ENCODE data around the gene CCDC12. TPM values are rescaled to one million over a fixed set of nuclear protein-coding genes. Genes with fewer than 3 reads are reported as not detected.

The CCDC12 gene
- total RNA-seq, 1 experiment from 2014 or later, result 46.5 TPM

DNA sequence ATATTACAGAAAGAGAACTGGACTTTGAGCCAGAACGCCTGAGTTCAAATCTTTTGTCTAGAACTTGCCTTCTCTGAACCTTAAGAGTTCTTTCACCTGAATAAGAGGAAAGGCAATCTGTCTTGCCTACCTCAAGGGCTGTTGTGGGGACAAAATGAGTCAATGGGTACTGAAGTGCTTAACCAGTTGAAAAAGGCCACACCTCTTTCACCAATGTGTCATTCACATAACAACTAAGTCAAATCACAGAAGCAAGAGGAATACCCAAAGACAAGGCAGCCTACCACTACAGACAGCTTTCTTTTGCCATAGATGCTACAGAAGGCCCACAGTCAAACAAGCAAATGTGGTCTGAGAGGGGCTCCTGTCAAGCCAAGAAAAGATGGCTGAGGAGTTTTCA, 42.7 kb upstream of the CCDC12 start:
- no peaks in the 10 kb centered on the region for H3K27me3 ChIP-seq (ENCODE audit: insufficient read depth, low read length)
- H3K4me3 ChIP-seq (replicated peaks in 1 of 2; ENCODE audit: low read depth in 1 of 2, low read length in 2 of 2), result no peak overlapping the region
- H3K9me2 ChIP-seq (ENCODE audit: insufficient read depth), result no peaks in the 10 kb centered on the region
- H3K4me1 ChIP-seq (ENCODE audit: control insufficient read depth in 1 of 2, insufficient read depth in 2 of 2, low read length in 2 of 2), result peaks cover 0 to 5% of the 10 kb centered on the region in 2 experiments; a peak in 1 of 4 replicates
- H3K27ac ChIP-seq (ENCODE audit: low read depth, low read length), result no peak overlapping the region
- no peak overlapping the region for H3K9ac ChIP-seq (ENCODE audit: low read length)
- H3K36me3 ChIP-seq (ENCODE audit: control insufficient read depth in 1 of 2, insufficient read depth in 2 of 2, low read length in 2 of 2), result peaks cover 3 to 4% of the 10 kb centered on the region in 2 experiments; a peak in 2 of 4 replicates
- CTCF ChIA-PET, result no interaction called here
- peaks cover 3% of the 10 kb centered on the region; the same call in 1 of the 2 replicates for H3K79me2 ChIP-seq (ENCODE audit: insufficient read depth, low read length)
- BruUV-seq (replicated peaks), result no TSS peak
- DNase-seq (ENCODE audit: low read depth, low spot score), result no peak
- intact Hi-C loops (cut with micrococcal nuclease), result no loop called here
- H3K4me2 ChIP-seq (ENCODE audit: low read length), result no peak overlapping the region
- TF ChIP-seq SRF (IDR thresholded peaks at IDR 0.05; ENCODE audit: low read depth) (no peak), EZH2phosphoT487 (IDR thresholded peaks at IDR 0.05; ENCODE audit: borderline replicate concordance) (no peak), RAD21 (IDR thresholded peaks at IDR 0.05; ENCODE audit: low read depth) (no peak), SIN3A (IDR thresholded peaks at IDR 0.05; ENCODE audit: low read depth) (no peak), POLR2A (IDR thresholded peaks at IDR 0.05; ENCODE audit: borderline replicate concordance, extremely low read depth, insufficient read depth, insufficient read length) (no peak), FOSL1 (IDR thresholded peaks at IDR 0.05; ENCODE audit: low read depth) (no peak), ZNF274 (IDR thresholded peaks at IDR 0.05; ENCODE audit: low read depth, low read length) (no peak), ZFX (IDR thresholded peaks at IDR 0.05) (no peak), POLR2AphosphoS5 (IDR thresholded peaks at IDR 0.05; ENCODE audit: low read depth, low read length) (no peak)
- TF ChIP-seq, protein P1, sequence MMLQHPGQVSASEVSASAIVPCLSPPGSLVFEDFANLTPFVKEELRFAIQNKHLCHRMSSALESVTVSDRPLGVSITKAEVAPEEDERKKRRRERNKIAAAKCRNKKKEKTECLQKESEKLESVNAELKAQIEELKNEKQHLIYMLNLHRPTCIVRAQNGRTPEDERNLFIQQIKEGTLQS (IDR thresholded peaks at IDR 0.05), result no peak
- TF ChIP-seq, protein P2, sequence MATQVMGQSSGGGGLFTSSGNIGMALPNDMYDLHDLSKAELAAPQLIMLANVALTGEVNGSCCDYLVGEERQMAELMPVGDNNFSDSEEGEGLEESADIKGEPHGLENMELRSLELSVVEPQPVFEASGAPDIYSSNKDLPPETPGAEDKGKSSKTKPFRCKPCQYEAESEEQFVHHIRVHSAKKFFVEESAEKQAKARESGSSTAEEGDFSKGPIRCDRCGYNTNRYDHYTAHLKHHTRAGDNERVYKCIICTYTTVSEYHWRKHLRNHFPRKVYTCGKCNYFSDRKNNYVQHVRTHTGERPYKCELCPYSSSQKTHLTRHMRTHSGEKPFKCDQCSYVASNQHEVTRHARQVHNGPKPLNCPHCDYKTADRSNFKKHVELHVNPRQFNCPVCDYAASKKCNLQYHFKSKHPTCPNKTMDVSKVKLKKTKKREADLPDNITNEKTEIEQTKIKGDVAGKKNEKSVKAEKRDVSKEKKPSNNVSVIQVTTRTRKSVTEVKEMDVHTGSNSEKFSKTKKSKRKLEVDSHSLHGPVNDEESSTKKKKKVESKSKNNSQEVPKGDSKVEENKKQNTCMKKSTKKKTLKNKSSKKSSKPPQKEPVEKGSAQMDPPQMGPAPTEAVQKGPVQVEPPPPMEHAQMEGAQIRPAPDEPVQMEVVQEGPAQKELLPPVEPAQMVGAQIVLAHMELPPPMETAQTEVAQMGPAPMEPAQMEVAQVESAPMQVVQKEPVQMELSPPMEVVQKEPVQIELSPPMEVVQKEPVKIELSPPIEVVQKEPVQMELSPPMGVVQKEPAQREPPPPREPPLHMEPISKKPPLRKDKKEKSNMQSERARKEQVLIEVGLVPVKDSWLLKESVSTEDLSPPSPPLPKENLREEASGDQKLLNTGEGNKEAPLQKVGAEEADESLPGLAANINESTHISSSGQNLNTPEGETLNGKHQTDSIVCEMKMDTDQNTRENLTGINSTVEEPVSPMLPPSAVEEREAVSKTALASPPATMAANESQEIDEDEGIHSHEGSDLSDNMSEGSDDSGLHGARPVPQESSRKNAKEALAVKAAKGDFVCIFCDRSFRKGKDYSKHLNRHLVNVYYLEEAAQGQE (IDR thresholded peaks at IDR 0.05; ENCODE audit: low read depth), result no peak
- TF ChIP-seq, protein P3, sequence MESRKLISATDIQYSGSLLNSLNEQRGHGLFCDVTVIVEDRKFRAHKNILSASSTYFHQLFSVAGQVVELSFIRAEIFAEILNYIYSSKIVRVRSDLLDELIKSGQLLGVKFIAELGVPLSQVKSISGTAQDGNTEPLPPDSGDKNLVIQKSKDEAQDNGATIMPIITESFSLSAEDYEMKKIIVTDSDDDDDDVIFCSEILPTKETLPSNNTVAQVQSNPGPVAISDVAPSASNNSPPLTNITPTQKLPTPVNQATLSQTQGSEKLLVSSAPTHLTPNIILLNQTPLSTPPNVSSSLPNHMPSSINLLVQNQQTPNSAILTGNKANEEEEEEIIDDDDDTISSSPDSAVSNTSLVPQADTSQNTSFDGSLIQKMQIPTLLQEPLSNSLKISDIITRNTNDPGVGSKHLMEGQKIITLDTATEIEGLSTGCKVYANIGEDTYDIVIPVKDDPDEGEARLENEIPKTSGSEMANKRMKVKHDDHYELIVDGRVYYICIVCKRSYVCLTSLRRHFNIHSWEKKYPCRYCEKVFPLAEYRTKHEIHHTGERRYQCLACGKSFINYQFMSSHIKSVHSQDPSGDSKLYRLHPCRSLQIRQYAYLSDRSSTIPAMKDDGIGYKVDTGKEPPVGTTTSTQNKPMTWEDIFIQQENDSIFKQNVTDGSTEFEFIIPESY (IDR thresholded peaks at IDR 0.05; ENCODE audit: extremely low read depth, insufficient replicate concordance, low read length), result no peak
- POLR2A ChIA-PET, result no interaction called here
- no peak overlapping the region for H2AFZ ChIP-seq (ENCODE audit: low read depth, low read length, poor library complexity, severe bottlenecking)
- no peaks in the 10 kb centered on the region for H3K9me3 ChIP-seq (ENCODE audit: control insufficient read depth in 1 of 2, insufficient read depth in 1 of 2, low read depth in 1 of 2, low read length in 2 of 2)
- H4K20me1 ChIP-seq (ENCODE audit: insufficient read depth), result no peaks in the 10 kb centered on the region
- no peak for ATAC-seq
- RAD21 ChIA-PET (ENCODE audit: low non-redundant PET in 1 of 2, low total read pairs in 2 of 2, uncharacterized antibody in 2 of 2, unreplicated experiment in 2 of 2), result no interaction called here
